H1 (cell line): ENCODE measurements around the gene ELOVL5. TPM values are rescaled to one million over a fixed set of nuclear protein-coding genes. Genes with fewer than 3 reads are reported as not detected.

Experiments used
- BACH1 ChIP-seq: IDR thresholded peaks from 2 replicates; pipeline ENCODE4 v1.6.1; 2012; ENCODE audit warnings: low read length, improper control_type of control experiment
- EP300 ChIP-seq, 2 experiments: IDR thresholded peaks; 1 replicate in 1 of 2; 2 replicates in 1 of 2; pipeline ENCODE4 v1.6.1; 2011 to 2012; ENCODE audit warnings: low read depth in 2 of 2, low read length in 2 of 2, mild to moderate bottlenecking in 2 of 2, borderline replicate concordance in 1 of 2, inconsistent platforms in 1 of 2, moderate library complexity in 1 of 2
- polyA plus RNA-seq, 7 experiments: library from polyadenylated mRNA; depleted of rRNA in 3 of 7; stranded (reverse) in 5 of 7; unstranded in 2 of 7; fragments of >200 nt in 5 of 7; fragments of 200-250 nt in 2 of 7; gene quantifications; 1 replicate in 5 of 7; 2 replicates in 1 of 7; 4 replicates in 1 of 7; pipeline versions ENCODE4 v1.2.1 to v1.2.3, GENCODE V29; 2011 to 2013; ENCODE audit warnings: missing spikeins in 2 of 7, mixed read lengths in 2 of 7
- total RNA-seq: library from RNA; stranded (reverse); fragmentation: NEBNext Ultra II Directional; extraction: Animal tissue kit (Norgen Biotek cat#: 25700); gene quantifications from 2 replicates; pipeline ENCODE4 v1.2.1, GENCODE V29; 2021

ELOVL5 gene
- total and polyA plus RNA-seq, 2 of the 8 experiments (the other 6 are each of a cell fraction or from before 2014, with no cell fraction given): 113 to 156 TPM

DNA sequence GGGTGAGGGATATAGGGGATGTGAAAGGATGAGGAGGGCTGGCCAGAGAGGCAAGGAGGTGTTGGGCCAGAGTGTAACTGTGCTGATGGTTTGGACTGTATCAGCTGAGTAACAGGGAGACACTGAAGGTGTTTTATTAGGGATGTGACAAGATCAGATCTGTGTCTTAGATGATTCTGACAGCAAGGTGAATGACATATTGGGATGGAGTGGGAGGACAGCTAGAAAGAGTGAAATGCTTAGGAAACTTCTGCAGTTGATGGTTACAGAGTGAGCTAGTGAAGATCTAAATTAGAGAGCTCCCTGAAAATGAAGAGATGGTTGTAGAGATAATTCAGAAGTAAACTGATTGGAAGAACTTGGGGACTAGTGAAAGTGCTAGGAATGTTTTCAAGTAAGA lies 47.2 kb upstream of the ELOVL5 start (continued):
- TF ChIP-seq EP300 (IDR thresholded peaks at IDR 0.05; ENCODE audit: borderline replicate concordance in 1 of 2, low read depth in 2 of 2, low read length in 2 of 2): no peak
- no peak for TF ChIP-seq BACH1
